GM19043 (cell line): ENCODE results near the gene INTS3.

Experiments
- ATAC-seq: cut with Tn5 transposase; IDR thresholded peaks from one replicate; pipeline ENCODE4 v1.9.1; 2021; ENCODE audit warnings: low read depth; ENCODE audit not compliant: unreplicated experiment

INTS3 gene, protein sequence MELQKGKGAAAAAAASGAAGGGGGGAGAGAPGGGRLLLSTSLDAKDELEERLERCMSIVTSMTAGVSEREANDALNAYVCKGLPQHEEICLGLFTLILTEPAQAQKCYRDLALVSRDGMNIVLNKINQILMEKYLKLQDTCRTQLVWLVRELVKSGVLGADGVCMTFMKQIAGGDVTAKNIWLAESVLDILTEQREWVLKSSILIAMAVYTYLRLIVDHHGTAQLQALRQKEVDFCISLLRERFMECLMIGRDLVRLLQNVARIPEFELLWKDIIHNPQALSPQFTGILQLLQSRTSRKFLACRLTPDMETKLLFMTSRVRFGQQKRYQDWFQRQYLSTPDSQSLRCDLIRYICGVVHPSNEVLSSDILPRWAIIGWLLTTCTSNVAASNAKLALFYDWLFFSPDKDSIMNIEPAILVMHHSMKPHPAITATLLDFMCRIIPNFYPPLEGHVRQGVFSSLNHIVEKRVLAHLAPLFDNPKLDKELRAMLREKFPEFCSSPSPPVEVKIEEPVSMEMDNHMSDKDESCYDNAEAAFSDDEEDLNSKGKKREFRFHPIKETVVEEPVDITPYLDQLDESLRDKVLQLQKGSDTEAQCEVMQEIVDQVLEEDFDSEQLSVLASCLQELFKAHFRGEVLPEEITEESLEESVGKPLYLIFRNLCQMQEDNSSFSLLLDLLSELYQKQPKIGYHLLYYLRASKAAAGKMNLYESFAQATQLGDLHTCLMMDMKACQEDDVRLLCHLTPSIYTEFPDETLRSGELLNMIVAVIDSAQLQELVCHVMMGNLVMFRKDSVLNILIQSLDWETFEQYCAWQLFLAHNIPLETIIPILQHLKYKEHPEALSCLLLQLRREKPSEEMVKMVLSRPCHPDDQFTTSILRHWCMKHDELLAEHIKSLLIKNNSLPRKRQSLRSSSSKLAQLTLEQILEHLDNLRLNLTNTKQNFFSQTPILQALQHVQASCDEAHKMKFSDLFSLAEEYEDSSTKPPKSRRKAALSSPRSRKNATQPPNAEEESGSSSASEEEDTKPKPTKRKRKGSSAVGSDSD

DNA sequence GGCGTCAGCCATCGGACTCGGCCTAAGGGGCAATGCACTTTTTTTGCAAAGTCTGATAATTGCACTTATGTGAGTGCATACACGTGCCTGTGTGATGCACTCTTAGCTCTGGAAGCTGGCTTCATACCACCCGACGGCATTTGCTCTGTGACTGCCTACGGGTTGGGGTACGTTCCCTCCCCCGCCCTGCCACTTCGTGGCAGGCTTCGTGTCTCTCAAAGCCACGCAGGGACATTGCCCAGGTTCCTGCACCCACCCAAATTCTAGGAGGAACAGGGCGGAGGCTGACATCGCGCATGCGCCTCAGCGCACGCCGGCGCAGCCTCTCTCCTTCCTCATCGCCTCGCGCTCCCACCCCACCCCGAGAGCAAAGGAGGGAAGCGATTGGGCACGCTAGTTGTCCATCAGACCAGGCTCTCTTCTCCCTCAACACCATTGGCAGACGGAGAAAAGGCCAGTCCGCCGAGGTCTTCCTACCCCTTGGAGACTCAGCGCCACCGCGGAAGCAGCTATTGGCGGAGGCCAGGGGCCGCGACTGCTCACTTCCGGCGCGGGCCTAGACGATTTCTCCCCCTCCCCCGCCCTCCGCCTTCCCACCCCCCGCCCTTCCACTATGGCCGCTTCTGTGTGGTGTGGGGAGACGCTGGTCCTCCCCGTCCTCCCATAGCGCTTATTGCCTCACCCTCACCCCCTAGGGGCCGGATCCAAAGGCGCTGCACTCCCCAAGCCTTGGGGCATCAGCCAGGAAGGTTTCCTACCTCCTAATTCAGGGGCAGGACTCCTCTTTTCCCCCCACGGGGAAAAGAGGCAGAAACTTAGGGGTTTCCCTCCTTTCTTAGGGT, at the start of gene INTS3:
Gene INTS3 (plus strand): TSS at position 588 of the 842 bp plus-strand sequence. CDS start 585 bp downstream, outside the sequence.
- ATAC-seq, result peak; percentile 96

DNA sequence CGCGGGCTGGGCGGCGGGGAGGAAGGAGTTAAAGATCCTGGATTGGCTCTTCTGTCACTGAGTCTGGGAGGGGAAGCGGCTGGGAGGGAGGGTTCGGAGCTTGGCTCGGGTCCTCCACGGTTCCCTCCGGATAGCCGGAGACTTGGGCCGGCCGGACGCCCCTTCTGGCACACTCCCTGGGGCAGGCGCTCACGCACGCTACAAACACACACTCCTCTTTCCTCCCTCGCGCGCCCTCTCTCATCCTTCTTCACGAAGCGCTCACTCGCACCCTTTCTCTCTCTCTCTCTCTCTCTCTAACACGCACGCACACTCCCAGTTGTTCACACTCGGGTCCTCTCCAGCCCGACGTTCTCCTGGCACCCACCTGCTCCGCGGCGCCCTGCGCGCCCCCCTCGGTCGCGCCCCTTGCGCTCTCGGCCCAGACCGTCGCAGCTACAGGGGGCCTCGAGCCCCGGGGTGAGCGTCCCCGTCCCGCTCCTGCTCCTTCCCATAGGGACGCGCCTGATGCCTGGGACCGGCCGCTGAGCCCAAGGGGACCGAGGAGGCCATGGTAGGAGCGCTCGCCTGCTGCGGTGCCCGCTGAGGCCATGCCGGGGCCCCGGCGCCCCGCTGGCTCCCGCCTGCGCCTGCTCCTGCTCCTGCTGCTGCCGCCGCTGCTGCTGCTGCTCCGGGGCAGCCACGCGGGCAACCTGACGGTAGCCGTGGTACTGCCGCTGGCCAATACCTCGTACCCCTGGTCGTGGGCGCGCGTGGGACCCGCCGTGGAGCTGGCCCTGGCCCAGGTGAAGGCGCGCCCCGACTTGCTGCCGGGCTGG, 49.1 kb upstream of the INTS3 start, which contains the start of gene NPR1:
Gene NPR1 (plus strand): TSS at position 170 of the 818 bp plus-strand sequence. CDS start 421 bp downstream, at position 591.
- ATAC-seq, result no peak

DNA sequence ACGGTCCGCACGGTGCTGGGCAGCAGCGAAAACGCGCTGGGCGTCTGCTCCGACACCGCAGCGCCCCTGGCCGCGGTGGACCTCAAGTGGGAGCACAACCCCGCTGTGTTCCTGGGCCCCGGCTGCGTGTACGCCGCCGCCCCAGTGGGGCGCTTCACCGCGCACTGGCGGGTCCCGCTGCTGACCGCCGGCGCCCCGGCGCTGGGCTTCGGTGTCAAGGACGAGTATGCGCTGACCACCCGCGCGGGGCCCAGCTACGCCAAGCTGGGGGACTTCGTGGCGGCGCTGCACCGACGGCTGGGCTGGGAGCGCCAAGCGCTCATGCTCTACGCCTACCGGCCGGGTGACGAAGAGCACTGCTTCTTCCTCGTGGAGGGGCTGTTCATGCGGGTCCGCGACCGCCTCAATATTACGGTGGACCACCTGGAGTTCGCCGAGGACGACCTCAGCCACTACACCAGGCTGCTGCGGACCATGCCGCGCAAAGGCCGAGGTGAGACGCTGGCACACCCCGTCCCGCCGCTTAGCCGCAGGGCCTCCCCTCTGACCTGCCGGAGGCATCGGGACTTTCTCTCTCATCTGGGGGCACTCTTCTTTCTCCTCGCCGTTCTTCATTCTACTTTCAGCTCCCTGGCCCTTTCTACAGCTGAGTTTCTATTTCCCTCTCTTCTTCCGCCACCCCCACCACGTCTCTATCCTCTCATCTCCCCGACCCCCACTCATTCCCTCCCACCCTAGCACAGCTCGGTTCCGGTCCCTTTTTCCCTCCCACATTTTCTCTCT, 48.3 kb upstream of the INTS3 start:
- ATAC-seq, result no peak

DNA sequence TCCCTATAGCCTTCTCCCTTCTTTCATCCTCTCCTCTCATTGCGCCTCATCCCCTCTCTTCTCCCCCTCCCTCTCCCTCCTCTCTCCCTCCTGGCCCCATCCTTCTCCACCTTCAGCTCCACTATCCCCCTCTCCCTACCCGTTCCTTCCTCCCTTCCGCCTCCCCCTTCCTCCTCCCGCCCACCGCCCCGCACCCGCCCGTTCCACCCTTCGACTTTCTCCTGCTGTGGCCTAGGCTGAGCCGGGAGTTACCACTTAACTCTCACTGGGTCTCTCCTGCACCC, 47.8 kb upstream of the INTS3 start:
- no peak for ATAC-seq

DNA sequence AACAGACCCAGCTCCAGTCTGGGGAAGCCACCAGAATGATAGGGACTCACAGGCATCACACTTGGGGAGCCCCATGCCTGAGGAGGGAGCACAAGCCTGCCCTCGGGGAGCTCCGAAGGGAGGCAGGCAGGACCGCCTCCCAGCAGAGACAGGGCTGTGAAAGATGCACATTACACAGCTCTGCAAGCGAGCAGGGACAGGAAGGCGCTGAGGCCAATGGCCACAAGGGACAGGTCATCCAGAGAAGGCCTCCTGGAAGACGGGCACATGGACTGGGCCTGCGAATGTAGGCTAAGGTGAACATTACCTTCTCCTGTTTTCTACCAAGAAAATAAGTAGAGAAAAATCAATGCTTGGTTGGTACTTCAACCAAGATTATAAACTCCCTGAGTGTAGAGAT, 45.1 kb upstream of the INTS3 start:
- no peak for ATAC-seq

DNA sequence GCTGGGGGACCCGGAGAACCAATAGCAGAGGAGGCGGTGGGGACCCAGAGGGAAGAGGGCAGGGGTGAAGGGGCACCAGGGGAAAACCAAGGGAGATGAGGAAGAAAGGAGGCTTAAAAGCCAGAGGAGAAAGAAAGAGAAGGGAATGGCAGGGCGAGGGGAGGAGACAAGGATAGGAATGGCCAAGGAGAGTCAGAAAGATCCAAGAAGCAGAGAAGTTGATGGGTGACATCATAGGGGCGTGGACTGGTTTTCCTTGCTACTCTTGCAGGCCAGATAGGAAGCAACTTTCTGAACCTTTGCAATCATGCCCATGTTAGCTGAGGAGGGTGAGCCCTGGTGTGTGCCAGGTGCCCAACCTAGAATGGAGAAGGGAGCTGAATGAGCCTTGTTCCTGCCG, 44.0 kb upstream of the INTS3 start:
- ATAC-seq, result no peak

DNA sequence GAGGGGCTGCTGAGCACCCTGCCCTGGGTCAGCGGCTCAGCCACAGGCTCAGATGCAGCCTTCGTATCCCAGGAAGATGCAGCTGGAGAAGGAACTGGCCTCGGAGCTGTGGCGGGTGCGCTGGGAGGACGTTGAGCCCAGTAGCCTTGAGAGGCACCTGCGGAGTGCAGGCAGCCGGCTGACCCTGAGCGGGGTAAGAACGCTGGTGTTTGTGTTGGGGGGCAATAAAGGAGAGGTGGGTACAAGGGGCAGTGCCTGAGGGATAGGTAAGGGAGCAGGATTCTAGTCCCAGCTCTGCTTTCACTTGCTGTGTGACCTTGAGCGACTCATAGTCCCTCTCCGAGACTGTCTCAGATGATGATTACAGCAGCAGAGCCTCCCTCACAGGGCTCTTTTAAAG, 43.0 kb upstream of the INTS3 start:
- no peak for ATAC-seq

DNA sequence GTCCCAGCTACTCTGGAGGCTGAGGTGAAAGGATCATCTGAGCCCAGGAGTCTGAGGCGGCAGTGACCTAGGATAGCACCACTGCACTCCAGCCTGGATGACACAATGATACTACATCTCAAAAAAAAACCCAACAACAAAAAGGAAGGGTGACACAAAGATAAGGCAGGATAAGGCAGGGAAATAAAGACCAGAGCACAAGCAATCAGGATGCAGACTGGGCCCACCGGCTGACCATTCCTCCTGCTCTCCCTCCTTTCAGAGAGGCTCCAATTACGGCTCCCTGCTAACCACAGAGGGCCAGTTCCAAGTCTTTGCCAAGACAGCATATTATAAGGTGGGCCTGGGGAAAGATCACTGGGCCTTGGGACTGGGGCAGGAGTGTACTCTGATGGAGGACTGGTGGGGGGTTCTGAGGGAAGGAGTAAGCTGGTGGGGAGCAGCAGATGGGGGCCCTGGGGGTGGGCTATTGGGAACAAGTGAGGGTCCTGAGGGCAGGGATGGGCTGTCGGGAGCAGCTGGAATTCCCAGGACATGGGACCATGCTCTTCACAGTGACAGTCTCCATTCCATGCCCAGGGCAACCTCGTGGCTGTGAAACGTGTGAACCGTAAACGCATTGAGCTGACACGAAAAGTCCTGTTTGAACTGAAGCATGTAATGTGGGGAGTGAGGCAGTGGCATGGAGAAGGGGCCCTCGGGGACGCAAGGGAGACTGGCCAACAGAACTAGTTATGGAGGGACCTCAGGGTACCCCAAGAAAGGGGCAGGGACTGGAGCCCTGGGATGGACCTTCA, 42.1 kb upstream of the INTS3 start:
- no peak for ATAC-seq

DNA sequence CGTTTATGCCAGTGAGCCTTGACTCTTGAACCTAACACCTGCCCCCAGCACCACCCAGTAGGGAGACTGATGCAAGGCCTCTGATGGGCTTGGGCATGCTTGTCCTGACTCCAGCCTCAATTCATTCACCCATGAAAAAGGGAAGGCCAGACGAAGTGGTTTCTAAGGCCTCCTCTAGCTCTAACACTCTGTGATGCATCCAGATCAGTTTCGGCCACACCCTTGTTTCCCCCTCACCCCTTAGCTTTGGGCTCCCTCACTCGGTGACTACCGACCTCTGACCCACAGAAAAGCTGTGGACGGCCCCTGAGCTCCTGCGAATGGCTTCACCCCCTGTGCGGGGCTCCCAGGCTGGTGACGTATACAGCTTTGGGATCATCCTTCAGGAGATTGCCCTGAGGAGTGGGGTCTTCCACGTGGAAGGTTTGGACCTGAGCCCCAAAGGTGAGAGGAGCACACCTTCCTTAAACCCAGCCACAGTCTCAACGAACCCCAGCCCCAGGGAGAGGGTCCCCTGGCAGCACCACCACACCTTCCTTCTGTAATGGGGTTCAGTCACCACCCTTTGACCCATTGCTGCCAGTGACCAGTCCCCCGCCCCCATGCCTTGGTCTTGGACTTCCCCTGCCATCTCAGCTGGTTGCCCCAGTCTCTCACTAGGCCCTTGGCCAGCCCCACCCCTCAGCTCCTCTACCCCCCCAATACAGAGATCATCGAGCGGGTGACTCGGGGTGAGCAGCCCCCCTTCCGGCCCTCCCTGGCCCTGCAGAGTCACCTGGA, 40.3 kb upstream of the INTS3 start:
- ATAC-seq, result no peak

DNA sequence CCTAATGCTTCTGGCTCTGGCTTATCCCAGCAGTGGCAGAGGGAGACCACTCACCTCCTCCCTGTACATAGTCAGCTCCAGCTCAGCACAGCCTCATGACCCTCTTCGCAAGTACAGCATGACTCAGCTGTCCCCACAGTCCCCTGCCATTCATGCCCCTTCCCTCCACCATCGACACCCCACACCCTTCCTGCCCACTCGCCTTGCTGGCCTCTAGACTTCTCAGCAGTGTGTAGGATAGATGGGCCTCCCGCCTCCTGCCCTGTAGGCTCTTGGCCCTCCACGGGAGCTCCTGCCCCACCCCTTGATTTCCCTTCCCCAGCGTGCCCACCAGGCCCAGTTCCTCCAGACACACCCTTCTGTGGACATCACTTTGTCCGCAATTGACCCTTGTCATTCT, 39.6 kb upstream of the INTS3 start:
- ATAC-seq, result no peak

DNA sequence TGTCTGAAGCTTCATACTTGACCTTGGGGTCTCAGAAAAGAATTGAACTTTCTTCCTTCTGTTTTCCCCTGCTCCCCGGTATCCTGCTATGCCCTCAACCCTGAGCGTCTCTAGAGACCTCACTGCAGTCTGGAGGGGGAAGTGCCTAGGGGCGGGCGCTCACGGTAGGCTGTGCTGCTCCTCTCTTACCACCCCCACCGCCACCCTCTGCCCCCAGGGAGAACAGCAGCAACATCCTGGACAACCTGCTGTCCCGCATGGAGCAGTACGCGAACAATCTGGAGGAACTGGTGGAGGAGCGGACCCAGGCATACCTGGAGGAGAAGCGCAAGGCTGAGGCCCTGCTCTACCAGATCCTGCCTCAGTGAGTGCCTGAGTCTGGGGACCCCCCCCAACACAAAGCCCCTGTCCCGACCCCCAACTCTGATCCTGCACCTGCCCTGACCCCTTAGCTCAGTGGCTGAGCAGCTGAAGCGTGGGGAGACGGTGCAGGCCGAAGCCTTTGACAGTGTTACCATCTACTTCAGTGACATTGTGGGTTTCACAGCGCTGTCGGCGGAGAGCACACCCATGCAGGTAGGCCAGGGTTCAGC, 39.0 kb upstream of the INTS3 start:
- no peak for ATAC-seq

DNA sequence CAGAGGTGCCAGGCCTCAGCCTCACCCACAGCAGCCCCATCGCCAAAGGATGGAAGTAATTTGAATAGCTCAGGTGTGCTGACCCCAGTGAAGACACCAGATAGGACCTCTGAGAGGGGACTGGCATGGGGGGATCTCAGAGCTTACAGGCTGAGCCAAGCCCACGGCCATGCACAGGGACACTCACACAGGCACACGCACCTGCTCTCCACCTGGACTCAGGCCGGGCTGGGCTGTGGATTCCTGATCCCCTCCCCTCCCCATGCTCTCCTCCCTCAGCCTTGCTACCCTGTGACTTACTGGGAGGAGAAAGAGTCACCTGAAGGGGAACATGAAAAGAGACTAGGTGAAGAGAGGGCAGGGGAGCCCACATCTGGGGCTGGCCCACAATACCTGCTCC, 34.4 kb upstream of the INTS3 start:
- ATAC-seq, result no peak

DNA sequence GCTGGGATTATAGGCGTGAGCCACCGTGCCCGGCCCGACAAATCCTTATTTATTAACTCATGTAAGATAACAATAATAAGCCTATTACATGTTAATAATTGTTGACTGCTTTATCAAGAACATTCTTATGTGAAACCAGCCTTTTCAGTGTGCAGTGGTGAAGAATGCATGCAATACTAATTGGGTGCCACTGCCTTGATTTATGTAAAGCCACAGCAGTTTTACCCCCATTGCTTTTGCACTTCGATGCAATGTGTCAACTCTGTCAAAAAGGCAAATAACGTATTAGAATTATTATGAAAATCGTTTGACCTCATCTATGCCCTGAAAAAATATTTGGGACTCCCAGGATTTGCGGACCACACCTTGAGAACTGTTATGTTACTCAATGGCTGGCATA, 31.1 kb upstream of the INTS3 start:
- no peak for ATAC-seq

DNA sequence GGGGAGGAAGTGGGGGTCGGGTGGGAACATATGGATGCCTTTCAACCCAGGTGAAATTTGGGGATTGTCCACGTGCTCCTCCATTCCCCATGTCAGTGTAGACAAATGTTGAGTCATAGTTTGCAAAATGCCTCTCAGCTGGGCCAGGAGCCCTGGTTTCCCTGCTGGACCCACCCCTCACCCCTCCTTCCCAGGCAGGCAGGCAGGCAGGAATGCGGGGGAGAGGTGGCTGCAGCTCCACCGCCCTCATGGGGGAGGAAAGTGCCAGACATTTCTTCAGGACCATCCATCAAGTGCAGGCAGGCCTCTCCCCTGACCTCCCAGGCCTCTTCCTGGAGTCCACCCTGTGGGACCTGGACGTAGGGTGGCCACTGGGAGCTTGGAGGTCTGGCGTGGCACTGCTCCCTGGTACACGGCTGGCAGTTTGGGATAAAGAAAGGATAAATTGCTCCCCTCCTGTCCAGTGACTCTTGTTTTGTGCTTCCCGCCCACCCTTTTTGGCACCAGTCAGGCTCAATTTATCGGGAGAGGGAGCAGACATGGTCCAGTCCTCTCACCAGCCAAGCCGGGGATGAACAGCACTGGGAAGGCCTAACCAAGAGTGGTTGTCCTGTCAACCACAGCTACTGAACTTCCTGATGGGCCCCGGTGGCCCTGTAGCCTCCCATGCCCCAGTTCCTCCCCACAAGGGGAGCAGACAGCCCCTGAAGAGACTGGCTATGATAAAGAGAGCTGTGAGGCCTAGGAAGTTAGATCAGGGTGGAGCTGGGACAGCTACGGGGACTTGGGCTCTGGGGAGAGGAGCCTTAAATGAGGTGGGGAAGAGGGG, 30.4 kb upstream of the INTS3 start:
- ATAC-seq, result no peak

DNA sequence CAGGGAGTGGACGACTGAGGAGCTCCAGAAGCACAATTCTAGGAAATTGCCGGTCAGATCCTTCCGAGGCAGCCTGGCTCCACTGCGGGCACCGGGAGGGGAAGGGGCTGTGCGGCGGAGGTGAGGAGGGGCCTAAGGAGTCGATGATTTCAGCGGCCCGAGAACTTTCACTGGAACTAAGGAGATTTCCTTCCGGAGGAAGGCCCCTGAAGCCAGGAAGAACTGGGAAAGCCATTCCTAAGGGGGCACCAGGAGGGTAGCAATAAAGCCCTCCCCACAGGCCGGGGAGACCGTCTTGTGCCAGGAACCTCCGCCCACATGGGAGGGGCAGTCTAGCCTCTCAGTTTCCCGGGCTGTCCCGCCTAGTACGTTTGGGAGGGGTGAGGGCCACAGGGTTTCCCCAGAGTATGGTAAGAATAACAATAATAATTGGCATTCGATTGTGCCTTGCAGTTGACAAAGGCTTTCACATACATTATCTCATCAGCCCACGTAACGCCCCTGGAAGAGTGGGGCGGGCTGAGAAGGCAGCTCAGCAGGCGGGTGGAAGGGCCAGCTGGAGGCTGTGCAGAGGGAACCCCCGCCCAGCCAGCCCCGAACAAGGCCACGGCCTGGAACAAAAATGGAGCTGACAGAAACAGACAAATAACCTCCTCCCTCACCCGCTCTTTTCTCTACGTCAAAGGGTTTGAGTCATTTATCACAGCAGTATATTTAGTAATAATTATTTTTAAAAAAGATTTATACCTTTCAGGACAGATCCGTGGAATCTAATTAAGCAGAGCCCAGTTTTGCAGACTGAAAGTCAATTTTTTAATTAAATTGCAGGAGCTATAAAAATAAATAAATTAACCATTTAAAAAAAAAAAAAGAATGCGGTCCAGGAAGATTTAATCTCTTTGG, 29.6 kb upstream of the INTS3 start:
- no peak for ATAC-seq
